Muscle of arm (tissue), 12 donors: ENCODE measurements around the gene ZFHX3. TPM values are rescaled to one million over a fixed set of nuclear protein-coding genes. Genes with fewer than 3 reads are reported as not detected.

Source experiments
- DNase-seq: peaks from one replicate; pipeline ENCODE4 v3.0.0-alpha.2; 2013
- polyA plus RNA-seq, 12 donors: library from polyadenylated mRNA; unstranded; fragments of 120-200 nt; gene quantifications; one replicate each; pipeline ENCODE4 v1.2.1, GENCODE V29; 2013; ENCODE audit not compliant: insufficient read length in 12 of 12

Gene ZFHX3
- polyA plus RNA-seq, 12 donors = 7.2 to 25.4 (median 9.7) TPM

DNA sequence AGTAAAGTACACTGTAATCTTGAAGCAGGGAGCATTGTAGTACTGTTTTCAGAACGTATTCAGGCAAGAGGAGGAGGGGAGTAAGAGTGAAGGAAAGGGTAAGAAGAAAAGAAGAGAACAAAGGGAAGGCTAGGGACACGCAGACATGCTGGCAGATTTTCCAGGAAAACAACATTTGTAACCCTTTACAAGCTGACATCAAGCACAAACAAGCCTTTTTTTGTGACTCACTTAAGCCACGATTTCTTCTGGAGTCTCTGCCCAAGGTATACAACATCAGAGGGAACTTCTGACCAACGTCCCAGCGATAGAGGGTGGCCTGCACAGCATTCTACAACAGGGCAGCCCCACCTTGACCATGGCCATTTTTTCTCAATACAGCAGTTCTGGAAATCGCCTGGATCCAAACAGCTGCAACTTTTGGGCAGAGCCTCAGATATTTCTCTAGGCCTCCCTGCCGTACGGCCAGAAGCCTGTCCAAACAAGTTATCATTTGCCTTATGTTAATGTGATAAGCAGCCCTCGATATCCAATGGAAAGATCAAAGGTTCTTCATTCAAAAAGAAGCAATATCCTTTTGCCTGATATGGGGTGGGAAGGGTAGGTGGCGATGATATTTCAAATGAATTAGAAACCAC is 247.3 kb downstream of the ZFHX3 start:
- DNase-seq = no peak

DNA sequence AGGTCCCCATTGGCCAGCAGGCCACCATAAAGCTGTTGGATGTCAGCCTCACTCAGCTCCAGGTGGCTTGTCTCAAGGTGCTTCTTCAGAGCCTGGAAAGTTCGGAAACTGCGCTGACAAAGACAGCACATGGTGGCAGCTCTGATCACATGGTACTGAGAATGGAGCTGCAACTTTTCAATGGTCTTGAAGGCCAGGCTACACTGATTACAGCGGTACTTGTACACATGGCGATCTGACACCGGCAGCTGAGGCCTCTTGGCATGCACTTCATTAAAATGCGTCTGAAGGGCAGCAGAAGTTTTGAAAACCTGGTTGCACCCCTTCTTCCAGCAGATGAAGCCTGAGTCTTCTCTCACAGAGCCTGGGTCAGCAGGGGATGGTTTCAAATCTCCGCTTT is 249.7 kb downstream of the ZFHX3 start:
- no peak for DNase-seq

DNA sequence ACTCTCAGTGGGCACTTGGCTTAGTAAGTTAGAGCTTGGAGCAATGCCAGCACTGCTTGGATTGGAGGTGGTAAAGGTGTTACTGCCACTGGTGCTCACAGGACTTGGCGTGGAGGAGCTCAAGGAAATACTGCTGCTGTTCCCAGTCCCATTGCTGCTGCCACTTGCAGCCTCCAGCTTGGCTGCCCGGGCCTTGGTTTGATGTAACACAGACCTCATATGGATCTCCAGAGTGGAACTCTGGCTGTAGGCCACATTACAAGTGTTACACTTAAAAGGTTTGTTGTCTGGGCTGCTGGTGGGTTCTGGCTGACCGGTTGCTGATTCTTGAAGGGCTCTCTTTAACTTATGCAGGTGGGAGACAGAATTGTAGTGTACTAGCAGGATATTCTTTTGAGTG is 250.3 kb downstream of the ZFHX3 start:
- DNase-seq = no peak

DNA sequence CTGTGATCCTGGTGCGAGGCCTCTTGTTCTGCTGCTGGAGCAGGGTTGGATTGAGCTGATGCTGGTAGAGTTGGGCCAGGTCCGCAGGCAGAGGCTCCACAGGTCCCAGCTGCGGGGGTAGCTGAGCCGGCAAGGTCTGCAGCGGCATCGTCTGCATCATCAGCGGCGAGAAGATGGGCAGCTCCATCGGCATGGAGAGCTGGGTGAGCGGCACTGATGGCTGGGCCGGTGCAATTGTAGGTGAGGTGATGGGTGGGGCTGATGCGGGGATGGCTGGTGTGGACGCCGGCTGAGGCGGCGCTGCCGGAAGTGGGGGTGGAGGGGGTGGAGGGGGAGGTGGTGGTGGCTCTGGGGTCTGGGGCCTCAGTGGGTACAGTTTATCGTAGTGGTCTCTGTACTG is 251.7 kb downstream of the ZFHX3 start:
- no peak for DNase-seq

DNA sequence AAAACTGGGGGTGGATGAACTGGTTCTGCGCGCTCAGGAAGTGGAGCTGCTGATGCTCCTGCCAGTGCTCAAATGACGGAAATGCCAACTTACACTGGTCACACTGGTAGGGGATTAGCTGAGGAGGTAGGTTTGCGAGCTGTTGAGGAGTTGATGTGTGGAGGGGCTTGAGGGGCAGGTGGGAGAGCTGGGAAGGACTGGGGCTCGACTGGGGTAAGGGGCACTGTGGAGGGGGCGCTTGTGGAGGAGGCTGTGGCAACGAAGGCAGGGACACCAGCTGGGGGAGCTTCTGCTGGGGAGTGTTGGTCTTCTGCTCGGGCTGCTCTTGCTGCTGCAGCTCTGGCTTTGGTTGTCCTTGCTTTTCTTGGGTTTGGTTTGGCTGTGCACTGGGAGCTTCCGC is 252.9 kb downstream of the ZFHX3 start:
- DNase-seq = no peak

DNA sequence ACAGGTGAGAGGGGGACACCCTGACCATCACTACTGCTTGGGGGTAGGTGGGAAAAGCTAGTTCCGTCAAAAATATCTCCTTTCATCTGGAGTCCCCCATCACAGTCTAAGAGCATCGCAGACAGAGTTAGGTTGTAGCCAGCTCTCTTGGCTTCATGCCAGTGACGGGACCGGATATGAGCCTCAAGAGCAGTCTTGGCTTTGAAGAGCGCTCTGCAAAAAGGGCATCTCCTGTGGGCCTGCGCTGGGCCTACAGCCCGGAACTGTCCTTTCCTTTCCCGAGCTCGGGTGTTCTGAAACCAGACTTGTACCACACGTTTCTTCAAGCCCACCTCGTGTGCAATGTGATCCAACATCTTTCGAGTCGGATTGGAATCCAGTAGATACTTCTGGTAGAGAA is 253.6 kb downstream of the ZFHX3 start:
- DNase-seq = no peak

DNA sequence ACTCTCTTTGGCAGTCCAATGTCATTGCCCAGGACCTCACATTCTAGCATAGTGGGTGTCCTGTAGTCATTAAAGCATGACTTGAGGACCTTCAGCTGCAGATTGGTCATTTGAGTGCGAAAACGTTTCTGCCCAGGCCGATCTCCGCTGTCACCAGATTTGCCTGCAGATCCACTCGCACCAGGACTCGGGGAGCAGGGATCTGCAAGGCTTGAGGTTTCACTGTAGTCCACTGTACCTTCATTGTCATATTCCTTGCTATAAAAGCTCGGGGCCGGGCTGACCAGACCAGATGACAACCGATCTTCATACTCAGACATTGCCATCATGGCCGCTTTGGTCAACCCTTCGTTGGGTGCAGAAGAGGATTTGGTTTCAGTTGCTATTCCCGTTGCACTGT is 254.2 kb downstream of the ZFHX3 start:
- DNase-seq = no peak

DNA sequence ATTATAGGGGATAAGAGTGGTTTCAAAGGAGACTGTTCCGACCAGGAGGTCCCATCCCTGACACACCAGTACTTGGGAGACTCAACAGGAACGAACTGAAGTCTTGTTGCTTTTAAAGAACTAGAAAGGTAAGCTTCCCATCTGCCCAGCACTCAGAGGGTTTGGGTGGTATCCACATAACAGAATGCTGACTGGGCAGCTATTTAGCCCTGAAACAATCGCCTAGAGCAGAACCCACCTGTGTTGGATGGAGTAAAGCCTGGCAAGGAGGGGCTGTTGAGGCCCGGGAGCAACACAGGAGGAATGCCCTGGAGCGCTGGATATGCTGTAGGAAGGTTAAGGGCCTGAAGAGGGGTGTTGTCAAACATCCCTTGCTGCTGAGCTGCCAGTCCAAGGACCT is 254.9 kb downstream of the ZFHX3 start:
- DNase-seq = no peak

DNA sequence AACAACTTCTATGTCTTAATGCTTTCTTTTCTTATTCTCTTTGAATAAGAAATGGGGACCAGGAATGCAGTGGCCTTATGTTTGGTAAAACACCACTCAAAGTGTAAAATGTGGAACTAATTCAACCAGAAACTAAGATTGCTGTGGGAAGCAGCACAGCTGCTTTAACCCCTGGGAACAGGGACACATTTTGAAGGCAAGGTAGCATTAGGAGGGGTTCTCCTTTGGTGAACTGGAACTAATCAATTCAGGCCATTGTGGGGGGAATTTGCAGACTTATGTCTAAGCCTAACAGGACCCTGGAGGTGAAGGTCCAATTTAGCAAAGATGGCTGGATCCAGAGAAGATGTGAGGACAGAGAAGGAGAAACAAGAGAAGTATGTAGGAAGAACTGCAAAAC is 256.1 kb downstream of the ZFHX3 start:
- no peak for DNase-seq

DNA sequence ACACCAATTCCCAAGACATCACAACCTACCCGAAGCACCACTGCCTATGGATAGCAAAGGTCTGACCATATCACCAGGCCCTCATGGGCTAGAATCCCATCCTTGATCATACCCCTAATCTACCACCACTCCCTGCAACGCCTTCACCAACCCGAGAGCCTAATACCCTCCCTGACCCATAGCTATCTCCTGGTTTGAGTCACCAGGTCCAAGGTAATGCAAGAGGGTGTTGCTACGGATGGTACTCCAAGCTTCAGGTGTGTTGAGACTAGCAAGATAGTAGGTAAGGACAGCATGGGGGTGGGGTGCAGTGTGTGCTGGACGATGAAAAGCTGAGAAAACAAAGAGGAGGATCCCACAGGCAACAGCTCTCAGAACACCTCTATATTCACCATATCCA is 258.0 kb downstream of the ZFHX3 start:
- no peak for DNase-seq

DNA sequence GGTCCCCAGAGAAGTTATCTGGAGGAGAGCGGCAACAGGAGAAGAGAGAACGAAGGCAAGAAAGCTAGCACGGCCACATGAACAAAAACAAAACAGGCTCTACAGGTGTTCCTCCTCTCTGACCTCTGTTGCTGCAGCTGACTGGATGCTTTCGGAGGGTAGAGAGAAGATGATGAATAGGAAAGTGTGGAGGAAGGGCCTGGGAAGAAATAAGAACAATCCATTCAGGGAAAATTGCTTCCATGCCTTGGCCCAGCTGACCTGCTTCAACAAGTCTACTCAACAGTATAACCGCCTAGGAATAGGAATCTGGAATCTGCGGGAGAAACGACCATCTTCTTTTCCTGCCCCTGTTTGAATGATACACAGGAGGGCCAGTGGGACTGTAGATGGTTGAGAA is 258.5 kb downstream of the ZFHX3 start:
- no peak for DNase-seq

DNA sequence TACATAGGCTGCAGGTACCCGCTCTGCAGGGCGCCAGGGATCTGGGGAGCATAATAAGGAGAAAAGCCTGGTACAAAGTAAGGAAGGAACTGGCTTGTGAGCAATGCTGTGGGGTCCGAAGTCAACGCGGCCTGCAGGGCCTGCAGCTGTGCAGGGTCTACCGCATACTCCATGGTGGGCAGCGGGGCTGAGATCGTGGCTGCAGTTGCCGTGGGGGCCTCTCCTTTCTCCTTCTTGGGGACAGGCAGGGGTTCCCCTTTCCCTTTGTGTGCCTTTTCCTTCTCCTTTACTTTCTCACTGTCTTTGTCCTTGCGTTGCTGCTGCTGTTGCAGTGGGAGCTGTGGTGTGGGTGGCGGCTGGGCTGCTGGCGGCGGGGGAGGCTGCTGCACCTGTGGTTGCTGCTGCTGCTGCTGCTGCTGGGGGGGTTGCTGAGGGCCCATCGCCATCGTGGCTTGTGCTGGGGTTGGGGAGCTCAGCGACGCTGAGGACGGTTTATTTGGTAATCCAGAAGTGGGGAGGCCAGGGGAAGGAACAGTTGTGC is 259.6 kb downstream of the ZFHX3 start:
- no peak for DNase-seq

DNA sequence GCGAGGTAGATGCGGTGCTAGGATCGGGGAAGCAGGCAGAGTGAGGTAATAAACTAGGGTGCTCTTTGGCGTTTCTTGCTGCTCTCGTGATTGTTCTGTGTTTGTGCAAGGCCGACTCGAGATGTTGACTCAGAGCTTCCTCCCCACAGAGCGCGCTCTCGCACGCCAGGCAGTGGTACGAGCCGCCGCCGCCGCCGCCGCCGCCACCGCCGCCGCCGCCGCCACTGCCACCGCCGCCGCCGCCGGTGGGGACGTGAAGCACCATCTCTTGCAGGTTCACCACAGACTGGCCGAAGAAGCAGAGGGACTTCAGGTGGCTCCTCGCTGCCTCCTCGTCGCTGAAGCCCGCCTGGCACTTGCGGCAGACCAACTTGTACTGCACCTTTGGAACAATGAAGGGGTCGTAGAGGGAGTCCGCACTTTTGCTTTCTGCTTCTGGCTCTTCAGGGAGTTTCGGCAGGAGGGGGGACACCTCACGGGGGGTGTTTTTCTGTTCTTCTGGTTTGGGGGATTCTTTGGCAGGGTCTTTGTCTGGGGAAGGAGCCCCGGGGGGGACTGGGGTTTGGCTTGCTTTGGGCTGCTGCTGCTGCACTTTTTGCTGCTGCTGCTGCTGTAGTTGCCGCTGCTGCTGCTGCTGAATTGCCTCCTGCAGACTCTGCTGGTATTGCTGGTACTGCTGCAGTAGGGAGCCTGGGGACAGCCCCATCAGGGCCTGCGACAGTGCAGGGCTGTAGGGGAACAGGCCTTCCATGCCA is 260.2 kb downstream of the ZFHX3 start:
- DNase-seq = peak; percentile 66

DNA sequence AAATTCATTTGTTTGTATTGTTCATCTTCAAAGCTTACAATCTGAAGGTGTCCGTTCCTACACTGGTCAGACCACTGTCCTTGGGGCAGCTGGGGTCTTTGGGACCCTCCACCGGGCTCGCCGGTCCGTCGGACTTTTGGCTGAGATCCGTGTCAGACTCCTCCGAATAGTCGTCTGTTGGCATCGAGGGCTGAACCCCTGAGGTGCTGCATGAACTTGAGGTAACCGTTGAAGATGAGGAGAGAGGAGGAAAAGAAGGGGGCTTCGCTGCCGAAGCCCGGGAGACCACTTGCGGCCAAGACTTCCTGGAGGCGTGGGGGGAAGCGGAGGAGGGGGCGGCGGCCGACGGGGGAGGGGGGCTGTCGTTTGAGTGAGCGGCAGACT is 260.8 kb downstream of the ZFHX3 start:
- peak; percentile 35 for DNase-seq

DNA sequence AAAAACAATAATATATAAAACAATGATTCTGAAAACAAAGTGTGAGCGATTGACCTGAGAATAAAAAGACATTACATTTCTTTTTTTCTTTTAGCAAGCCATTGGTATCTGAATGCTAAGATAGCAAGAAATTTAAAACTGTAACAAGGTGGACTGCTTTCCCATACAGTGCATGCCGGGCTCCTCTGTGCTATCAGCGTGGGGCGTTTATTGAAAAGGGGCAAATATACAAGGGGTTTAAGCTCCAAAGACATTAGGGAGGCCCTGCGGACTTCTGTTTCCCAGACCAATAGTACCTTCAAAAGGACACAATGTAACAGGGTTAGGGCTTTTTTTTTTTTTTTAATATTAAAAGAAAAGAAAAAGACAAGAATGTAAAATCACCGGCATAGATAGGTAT is 261.3 kb downstream of the ZFHX3 start:
- peak; percentile 12 for DNase-seq

DNA sequence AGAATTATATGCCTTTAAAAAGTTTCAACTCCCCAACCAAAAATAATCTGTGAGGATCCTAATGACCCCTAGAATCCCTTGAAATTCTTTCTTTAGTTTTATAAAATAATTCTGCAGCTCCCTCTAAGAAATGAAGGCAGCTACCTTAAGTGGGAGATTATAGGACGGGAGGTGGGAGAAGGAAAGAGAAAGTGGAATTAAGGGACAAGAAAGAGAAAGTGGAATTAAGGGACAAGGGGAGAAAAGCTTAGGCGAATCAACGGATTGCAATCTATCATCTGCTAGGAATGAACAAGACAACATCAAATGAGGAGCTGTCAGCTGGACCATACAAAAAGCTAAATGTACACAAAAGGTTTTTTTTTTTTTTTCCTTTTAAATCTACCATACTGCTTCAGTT is 262.0 kb downstream of the ZFHX3 start:
- DNase-seq = peak; percentile 23

DNA sequence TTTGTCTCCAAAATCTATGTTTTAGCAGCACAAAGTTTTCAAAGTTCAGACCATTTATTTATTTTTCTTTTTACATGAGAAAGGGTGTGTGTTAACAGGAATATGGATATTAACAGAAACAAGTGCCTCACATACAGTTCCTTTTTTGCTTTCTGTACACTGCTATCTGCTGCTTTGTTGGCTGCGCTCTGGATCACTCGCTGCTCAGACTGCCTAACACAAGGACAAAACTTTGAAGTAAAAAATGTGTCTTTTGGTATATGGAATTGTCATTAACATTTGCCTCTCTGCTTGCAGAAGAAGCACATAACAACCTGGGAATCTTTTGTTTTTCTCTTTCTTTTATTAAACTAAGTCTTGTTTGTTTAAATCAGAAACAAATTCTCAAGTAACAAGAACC is 262.8 kb downstream of the ZFHX3 start:
- peak; percentile 44 for DNase-seq

DNA sequence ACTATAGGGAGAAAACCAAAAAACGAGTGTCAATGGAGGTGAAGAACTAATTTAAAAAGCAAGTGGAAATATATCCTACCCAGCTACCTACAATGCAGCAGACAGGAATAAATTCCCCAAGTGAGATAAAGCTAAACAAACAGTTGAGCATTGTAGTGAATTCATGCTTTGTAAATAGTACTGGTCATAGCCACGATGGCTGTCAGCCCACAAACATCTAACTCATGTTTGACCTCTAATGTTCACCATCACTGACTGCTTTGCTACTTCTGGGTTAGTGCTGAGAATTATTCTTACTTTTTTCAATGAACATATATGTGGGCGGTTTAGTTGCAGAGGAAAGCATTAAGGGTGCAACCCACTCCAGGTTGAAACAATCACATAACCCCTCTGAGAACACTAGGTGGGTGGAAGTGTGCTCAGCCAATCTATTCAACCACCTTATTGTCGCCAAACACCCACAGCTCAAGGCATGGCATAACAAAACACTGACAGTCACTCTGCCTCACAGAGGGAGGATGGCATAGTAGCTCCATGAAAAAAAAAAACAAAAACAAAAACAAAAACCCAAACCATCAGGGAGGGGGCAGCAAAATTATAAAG is 264.1 kb downstream of the ZFHX3 start:
- no peak for DNase-seq

DNA sequence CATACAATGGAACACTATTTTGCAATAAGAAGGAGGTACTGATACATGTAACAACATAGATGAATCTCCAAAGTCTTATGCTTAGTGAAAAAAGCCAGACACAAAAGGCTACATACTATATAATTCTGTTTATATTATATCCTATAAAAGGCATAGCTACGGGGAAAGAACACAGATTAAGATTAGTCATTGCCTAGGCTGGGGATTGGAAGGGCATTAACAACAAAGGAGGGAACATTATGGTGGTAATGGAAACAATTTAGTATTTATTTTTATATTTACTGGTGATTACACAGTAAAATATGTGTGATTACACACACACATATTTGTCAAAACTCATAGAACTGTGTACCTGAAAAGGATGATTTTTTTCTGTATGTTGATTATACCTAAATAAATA is 278.1 kb downstream of the ZFHX3 start:
- no peak for DNase-seq

DNA sequence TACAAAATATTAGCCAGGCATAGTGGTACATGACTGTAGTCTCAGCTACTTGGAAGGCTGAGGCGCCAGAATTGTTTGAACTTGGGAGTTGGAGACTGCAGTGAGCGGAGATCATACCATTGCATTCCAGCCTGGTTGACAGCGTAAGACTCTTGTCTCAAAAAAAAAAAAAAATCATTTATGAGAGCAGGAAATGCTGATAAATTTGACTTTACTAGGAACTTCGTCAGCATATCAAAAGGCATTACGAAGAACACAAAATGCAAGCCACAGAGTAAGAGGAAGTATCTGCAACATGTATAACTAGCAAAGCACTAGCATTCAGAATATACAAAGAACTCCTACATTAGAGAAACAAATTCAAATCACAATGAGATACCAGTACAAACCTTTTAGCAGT is 279.3 kb downstream of the ZFHX3 start:
- no peak for DNase-seq

DNA sequence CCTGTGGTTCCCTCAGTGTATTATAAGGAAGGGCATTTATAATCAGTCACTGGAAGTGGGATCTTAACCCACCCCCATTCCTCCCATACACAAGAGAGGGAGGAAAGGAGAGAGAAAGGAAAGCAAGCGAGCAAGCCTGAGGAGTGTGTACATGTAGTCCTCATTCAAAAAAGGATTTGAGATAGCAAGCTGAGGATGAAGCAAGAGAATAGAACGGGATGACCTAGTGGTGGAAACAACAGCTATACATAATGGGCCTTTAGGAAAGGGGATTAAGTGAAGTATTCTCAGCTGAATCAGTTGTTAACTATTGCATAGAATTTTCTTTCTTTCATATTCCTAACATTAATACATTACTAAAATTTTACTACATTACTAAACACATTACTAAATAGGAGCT is 281.4 kb downstream of the ZFHX3 start:
- no peak for DNase-seq

DNA sequence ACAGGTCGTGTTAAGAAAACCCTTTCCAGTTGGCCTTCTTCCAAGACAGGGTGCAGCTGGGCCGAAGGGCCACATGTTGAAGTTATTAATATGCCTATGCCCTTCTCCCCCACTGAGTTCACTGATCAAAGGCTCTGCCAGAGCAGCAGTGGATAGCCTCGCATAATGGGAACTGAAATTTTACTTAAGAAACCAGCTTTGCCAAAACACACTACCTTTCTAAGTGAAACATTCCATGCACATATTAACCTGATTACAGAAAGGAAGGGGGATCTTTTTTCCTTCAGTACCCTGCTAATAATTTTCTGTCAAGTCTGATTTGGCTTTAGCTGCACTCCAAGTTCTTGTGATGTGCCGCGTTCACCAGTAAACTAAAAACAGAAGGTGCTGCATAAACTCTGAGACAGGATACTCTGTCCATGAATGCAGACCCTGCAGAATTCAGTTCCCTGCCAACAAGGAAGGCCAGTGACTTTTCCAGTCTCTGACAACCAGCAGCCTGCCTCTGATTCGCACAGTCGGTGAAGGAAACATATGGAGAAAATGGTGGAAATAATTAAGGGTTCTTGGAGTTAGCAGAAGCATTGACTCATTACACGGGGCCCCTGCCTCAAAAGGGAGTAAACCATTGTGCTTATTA is 283.8 kb downstream of the ZFHX3 start:
- DNase-seq = peak; percentile 20

DNA sequence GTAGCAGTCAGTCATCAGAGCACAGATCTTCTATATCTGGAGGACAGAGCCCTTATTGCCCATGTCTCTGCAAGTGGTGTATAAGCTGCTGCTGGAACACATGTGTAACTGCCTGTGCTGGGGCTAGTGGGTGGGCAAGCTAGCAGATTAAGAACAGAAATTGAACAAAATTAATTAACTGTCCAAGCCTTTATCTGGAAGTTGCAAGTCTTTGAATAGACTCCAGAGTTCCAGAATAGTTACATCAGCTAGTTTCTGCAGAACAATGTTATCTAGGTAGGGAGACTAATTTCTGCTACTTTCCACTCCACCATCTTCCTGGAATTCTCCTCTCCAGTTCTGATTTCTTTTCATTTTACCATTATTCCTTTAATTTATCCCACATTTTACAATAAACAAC is 287.3 kb downstream of the ZFHX3 start:
- no peak for DNase-seq
